Hematopoietic multipotent progenitor cell treated with erythropoietin and hydrocortisone succinate and interleukin-3 and kit ligand, for 17 days (in vitro differentiated cells): Measurements from ENCODE around the gene HSPA2.
"Not testable (repeated sequence)": the region's sequence is repeated elsewhere in the genome, so short reads cannot be mapped to it uniquely, and the experiment has no call there.

Source experiments
- DNase-seq: peaks from one replicate; pipeline ENCODE4 v3.0.0-alpha.2; 2015; ENCODE audit warnings: low spot score

Gene HSPA2

DNA sequence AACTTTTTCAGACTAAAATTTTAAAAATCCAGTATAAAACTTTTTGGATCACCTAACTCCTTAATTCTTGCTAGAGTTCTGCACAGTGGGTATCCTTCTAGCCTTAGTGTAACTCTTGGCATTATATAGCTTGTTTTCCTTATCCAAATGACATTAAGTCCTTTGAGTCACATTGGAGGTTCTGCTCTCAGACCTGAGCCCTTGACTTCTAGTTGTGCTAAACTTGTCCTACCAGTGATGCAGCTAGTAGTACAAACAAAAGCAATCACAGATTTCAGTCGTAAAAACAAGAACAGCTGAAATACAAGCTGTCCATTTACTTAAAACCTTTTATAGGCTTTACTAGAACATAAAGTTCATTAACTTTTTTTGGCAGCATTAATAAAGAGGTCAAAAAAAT is 25.5 kb upstream of the HSPA2 start:
- no peak for DNase-seq

DNA sequence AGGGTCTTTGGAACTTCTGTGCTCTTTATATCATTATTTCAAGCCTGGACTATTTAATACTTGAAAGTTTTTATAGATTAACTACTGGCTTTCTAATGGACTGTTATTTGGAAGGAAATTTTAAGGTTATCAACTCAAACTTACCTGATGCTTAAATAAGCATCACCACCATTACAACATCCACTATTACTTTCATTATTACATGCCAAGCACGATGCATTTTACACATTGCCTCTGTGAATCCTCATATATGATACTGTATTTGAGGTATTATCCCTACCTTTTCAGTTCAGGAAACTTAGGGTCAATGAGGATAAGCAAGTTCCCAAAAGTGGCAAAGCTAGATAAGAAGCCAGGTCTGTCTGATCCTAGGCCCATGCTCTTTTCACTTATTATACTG is 23.6 kb upstream of the HSPA2 start:
- no peak for DNase-seq

GRCh38 chr14:64517667-64518066 is 22.9 kb upstream of the HSPA2 start:
- not testable (repeated sequence) for DNase-seq

GRCh38 chr14:64518229-64518628 is 22.3 kb upstream of the HSPA2 start:
- DNase-seq, result no peak

DNA sequence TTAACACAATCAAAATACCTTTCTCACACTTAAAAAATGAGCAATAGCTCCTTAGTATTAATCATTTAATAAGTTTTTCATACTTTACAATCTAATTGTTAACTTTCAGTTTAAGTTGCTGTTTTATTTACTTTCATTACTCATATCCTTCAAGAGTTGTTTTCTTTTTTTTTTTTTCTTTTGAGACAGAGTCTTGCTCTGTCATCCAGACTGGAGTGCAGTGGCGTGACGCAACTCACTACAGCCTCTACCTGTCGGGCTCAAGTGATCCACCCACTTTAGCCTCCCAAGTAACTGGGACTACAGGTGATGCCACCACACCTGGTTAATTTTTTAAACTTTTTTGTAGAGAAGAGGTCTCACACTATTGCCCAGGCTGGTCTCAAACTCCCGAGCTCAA is 19.8 kb upstream of the HSPA2 start:
- DNase-seq, result no peak

- DNase-seq, result no peak
Observed at GRCh38 chr14:64522591-64523355, 17.8 kb upstream of the HSPA2 start.

DNA sequence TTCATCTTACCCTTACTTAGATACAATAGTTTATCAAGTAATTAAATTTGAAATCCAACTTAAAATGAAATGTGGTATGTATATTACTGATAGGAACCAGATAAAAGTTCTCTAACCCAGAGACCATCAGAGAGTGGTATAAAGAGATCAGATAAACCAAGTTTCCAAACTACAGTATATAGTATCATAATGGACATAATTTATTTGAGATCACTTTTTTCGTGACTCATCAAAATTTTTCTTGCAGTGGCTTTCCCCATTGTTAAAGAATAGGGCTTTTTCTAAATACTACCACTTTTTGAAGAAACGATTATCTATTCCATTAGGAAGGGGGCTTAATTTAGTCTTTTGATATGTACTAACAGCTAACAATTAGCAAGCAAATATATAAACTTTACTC is 15.2 kb upstream of the HSPA2 start:
- no peak for DNase-seq

DNA sequence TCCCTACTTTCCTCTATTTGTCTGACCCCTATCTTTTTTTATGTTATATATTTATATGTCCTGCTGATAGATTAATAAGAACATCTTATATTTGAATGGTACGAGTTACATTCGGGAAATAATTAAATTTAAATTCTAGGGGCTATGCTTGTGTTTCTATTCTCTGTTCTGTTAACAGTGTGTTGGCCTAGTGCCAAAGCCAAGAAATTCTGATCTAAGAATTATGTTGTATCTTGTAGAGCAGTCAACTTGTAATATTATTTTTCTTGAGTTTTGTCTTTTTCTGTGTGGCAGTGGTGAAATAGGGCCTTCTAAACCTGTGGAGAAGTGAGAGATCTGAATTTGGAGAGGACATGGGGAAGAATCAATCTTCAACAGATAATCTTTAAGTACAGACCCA is 9.0 kb upstream of the HSPA2 start:
- no peak for DNase-seq

GRCh38 chr14:64536488-64537245 is 3.9 kb upstream of the HSPA2 start:
- DNase-seq, result no peak

GRCh38 chr14:64541261-64541971 is 875 bp downstream of the HSPA2 start:
- no peak for DNase-seq

DNA sequence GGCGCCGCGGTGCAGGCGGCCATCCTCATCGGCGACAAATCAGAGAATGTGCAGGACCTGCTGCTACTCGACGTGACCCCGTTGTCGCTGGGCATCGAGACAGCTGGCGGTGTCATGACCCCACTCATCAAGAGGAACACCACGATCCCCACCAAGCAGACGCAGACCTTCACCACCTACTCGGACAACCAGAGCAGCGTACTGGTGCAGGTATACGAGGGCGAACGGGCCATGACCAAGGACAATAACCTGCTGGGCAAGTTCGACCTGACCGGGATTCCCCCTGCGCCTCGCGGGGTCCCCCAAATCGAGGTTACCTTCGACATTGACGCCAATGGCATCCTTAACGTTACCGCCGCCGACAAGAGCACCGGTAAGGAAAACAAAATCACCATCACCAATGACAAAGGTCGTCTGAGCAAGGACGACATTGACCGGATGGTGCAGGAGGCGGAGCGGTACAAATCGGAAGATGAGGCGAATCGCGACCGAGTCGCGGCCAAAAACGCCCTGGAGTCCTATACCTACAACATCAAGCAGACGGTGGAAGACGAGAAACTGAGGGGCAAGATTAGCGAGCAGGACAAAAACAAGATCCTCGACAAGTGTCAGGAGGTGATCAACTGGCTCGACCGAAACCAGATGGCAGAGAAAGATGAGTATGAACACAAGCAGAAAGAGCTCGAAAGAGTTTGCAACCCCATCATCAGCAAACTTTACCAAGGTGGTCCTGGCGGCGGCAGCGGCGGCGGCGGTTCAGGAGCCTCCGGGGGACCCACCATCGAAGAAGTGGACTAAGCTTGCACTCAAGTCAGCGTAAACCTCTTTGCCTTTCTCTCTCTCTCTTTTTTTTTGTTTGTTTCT is 1.7 kb downstream of the HSPA2 start:
- DNase-seq, result peak; percentile 41

GRCh38 chr14:64542836-64543201 is 2.3 kb downstream of the HSPA2 start:
- DNase-seq, result no peak

DNA sequence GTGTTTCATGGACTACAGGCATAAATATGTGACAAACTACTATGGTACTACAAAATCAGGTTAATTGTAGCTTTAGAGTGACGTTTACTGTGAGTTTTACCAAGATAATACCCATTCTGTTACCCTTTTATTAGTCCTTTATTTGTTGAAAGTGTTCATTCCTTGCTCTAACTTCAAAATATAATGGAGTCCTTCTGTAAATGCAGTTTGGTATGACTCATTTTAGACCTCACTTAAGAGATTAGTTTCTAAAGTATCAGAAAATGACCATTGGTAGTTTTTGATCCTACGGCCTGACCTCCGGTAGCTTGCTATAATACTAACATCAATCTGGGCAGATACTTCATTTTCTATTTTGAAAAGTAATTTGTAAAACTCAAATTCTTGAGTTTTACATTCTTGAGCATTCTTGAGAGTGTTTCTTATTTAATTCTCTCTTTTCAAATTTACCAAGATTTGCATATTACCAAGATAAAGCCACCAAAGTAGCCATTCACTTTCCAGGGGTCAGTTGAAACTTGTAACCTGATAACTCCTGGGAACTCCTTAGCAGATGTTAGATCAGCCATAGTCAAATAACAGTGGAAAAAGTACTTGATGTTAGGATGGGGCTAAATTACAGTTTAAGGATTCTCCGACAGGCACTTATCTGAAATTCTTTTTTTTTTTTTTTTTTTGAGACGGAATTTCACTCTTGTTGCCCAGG is 4.2 kb downstream of the HSPA2 start:
- DNase-seq, result no peak

DNA sequence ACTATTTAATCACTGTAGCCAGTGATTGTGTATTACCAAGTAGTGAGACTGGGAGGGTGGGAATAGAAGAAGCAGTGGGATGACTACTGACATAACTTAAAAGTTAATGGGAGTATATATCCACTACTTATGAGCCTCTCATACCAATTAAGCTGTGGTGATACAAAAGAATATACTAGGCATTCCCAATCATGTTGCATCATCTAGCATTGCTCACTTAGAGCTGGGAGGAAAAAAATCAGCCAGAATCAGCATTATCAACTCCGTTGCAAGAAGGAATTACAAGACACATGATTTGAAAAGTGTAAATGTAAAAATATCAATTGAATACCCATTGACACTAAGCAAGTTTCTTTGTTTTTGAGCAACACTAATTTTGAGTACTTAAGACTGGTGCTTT is 8.5 kb downstream of the HSPA2 start:
- no peak for DNase-seq

- no peak for DNase-seq
Observed at GRCh38 chr14:64549791-64550620, 9.5 kb downstream of the HSPA2 start, which contains the start of gene PPP1R36. PPP1R36 (plus strand) TSS chr14:64549961; CDS start chr14:64549998, 37 bp downstream.

- DNase-seq, result no peak
Observed at GRCh38 chr14:64550621-64551333, 10.2 kb downstream of the HSPA2 start.

GRCh38 chr14:64554556-64554955 is 14.0 kb downstream of the HSPA2 start:
- no peak for DNase-seq

GRCh38 chr14:64556526-64556925 is 16.0 kb downstream of the HSPA2 start:
- no peak for DNase-seq

GRCh38 chr14:64558216-64558615 is 17.7 kb downstream of the HSPA2 start:
- DNase-seq, result not testable (repeated sequence)

DNA sequence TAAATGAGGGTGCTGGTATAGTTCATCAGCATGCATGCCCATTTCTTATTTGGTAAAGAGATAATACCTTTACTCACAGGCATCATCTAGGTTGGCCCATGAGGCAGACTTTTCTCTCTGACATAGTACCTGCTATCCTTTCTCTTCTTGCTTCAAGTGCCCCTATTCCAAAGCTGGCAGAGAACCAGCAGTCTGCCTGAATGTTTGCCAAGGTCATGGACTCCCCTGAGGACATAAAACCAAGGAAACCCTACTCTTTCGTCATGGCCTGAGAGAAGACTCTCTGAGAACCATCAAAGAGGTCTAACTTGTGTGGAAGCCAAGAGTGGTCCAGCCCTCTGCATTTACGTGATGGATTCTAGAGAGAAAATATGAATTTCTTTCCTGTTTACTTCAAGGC is 21.1 kb downstream of the HSPA2 start:
- DNase-seq, result no peak
